GM19099 (cell line): ENCODE results near the gene TNNI3K.

Experiments used
- POLR2A ChIP-seq: IDR thresholded peaks from 3 replicates; pipeline ENCODE4 v1.6.1; 2011; ENCODE audit warnings: low read depth; ENCODE audit not compliant: insufficient read length; ENCODE audit errors: extremely low read depth

The TNNI3K gene

GRCh38 chr1:74235153-74235552 is at the start of gene TNNI3K:
Gene TNNI3K (plus strand): TSS chr1:74235387. CDS start chr1:74235452, 65 bp downstream.
- TF ChIP-seq POLR2A, result no peak

GRCh38 chr1:74193908-74194307 is 41.3 kb upstream of the TNNI3K start:
- no peak for TF ChIP-seq POLR2A

GRCh38 chr1:74195339-74195738 is 39.8 kb upstream of the TNNI3K start:
- no peak for TF ChIP-seq POLR2A

- TF ChIP-seq POLR2A, result no peak
Measured at GRCh38 chr1:74197255-74197654, 37.9 kb upstream of the TNNI3K start.

GRCh38 chr1:74197657-74198552 is 37.3 kb upstream of the TNNI3K start, which contains the start of the genes FPGT and LRRIQ3:
Gene FPGT (plus strand): TSS chr1:74198242. CDS start chr1:74198279, 37 bp downstream.
Gene LRRIQ3 (minus strand): TSS chr1:74198176. CDS start chr1:74183684, 14,492 bp downstream.
- peak; percentile 82 for TF ChIP-seq POLR2A

- TF ChIP-seq POLR2A, result no peak
Measured at GRCh38 chr1:74199504-74199903, 35.7 kb upstream of the TNNI3K start.

GRCh38 chr1:74205266-74205665 is 29.9 kb upstream of the TNNI3K start:
- no peak for TF ChIP-seq POLR2A

- TF ChIP-seq POLR2A, result no peak
Measured at GRCh38 chr1:74215229-74215628, 20.0 kb upstream of the TNNI3K start.

GRCh38 chr1:74222701-74223100 is 12.5 kb upstream of the TNNI3K start:
- TF ChIP-seq POLR2A, result no peak

GRCh38 chr1:74223453-74223852 is 11.7 kb upstream of the TNNI3K start:
- no peak for TF ChIP-seq POLR2A

GRCh38 chr1:74236440-74236839 is 1.3 kb downstream of the TNNI3K start:
- TF ChIP-seq POLR2A, result no peak

GRCh38 chr1:74237035-74237434 is 1.8 kb downstream of the TNNI3K start:
- no peak for TF ChIP-seq POLR2A

- no peak for TF ChIP-seq POLR2A
Measured at GRCh38 chr1:74237787-74238186, 2.6 kb downstream of the TNNI3K start.

GRCh38 chr1:74245168-74245772 is 10.1 kb downstream of the TNNI3K start:
- TF ChIP-seq POLR2A, result no peak

GRCh38 chr1:74246315-74246714 is 11.1 kb downstream of the TNNI3K start:
- TF ChIP-seq POLR2A, result no peak
